HEK293 (cell line): ENCODE measurements around the gene COX19.

Source experiments
- CTCF ChIA-PET: fragments of 350-600 bp; formaldehyde crosslinking; extraction: SDS; loops from one replicate; lab custom pipeline; 2021; ENCODE audit warnings: antibody characterized with exemption; lab: Yijun Ruan, JAX
- POLR2A ChIA-PET: fragments of 300-600 bp; formaldehyde crosslinking; extraction: SDS; loops from one replicate; lab custom pipeline; 2020; ENCODE audit warnings: antibody characterized with exemption, inconsistent platforms; lab: Yijun Ruan, JAX
- H3K27ac ChIP-seq: fragments of 200-500 bp; sonication (Bioruptor generic); 2 replicates; pipeline ENCODE4 v1.5.1; 2014; ENCODE audit warnings: low read depth, low read length, control low read depth, inconsistent platforms; ENCODE audit errors: extremely low read depth
- H3K36me3 ChIP-seq, 2 experiments: fragments of 200-500 bp in 1 of 2; sonication (Bioruptor generic) in 1 of 2; 1 replicate in 1 of 2; 2 replicates in 1 of 2; pipeline ENCODE4 v1.5.1; 2014 to 2017; ENCODE audit warnings: inconsistent platforms in 2 of 2, low read length in 2 of 2; ENCODE audit not compliant: control insufficient read depth in 2 of 2, insufficient read depth in 1 of 2
- H3K4me1 ChIP-seq: fragments of 200-500 bp; sonication (Bioruptor generic); 2 replicates; pipeline ENCODE4 v1.5.1; 2014; ENCODE audit warnings: mild to moderate bottlenecking, low read length, inconsistent platforms; ENCODE audit not compliant: control insufficient read depth, insufficient read depth
- H3K4me3 ChIP-seq: 2 replicates; pipeline ENCODE4 v1.5.1; 2011; ENCODE audit warnings: low read depth, mild to moderate bottlenecking, control low read depth, low read length, moderate library complexity
- H3K9me3 ChIP-seq: fragments of 200-500 bp; sonication (Bioruptor generic); 2 replicates; pipeline ENCODE4 v1.5.1; 2014; ENCODE audit warnings: low read depth, low read length, inconsistent platforms; ENCODE audit not compliant: control insufficient read depth, insufficient read depth
- BCL6B ChIP-seq: fragments of 450-650 bp; formaldehyde crosslinking; IDR thresholded peaks from 2 replicates; pipeline ENCODE4 v1.5.1; 2017; ENCODE audit warnings: missing biosample characterization, missing genetic modification characterization
- KLF10 ChIP-seq: fragments of 450-650 bp; IDR thresholded peaks from 2 replicates; pipeline ENCODE4 v1.5.1; 2018; ENCODE audit warnings: missing biosample characterization, mild to moderate bottlenecking, missing genetic modification characterization
- KLF7 ChIP-seq: fragments of 450-650 bp; formaldehyde crosslinking; IDR thresholded peaks from 2 replicates; pipeline ENCODE4 v1.5.1; 2016; ENCODE audit warnings: missing biosample characterization, missing genetic modification characterization, borderline replicate concordance
- SALL2 ChIP-seq: fragments of 450-650 bp; formaldehyde crosslinking; IDR thresholded peaks from 2 replicates; pipeline ENCODE4 v1.5.0; 2017; ENCODE audit warnings: missing biosample characterization, mild to moderate bottlenecking, missing genetic modification characterization, borderline replicate concordance
- ZBTB11 ChIP-seq: fragments of 450-650 bp; formaldehyde crosslinking; conservative IDR thresholded peaks from 2 replicates; pipeline ENCODE4 v1.5.1; 2016; ENCODE audit warnings: low read depth, missing biosample characterization, missing genetic modification characterization
- ZBTB6 ChIP-seq: fragments of 450-650 bp; formaldehyde crosslinking; IDR thresholded peaks from 2 replicates; pipeline ENCODE4 v1.5.1; 2017; ENCODE audit warnings: missing biosample characterization, missing genetic modification characterization
- ZNF10 ChIP-seq: fragments of 450-650 bp; formaldehyde crosslinking; IDR thresholded peaks from 2 replicates; pipeline ENCODE4 v1.5.1; 2017; ENCODE audit warnings: missing biosample characterization, missing genetic modification characterization
- ZNF114 ChIP-seq: fragments of 450-650 bp; formaldehyde crosslinking; IDR thresholded peaks from 2 replicates; pipeline ENCODE4 v1.5.0; 2017; ENCODE audit warnings: missing biosample characterization, missing genetic modification characterization
- ZNF146 ChIP-seq: fragments of 450-650 bp; formaldehyde crosslinking; IDR thresholded peaks from 2 replicates; pipeline ENCODE4 v1.5.1; 2016; ENCODE audit warnings: missing biosample characterization, missing genetic modification characterization
- ZNF335 ChIP-seq: fragments of 450-650 bp; formaldehyde crosslinking; conservative IDR thresholded peaks from 2 replicates; pipeline ENCODE4 v1.5.1; 2016; ENCODE audit warnings: missing biosample characterization, missing genetic modification characterization
- ZNF433 ChIP-seq: fragments of 450-650 bp; formaldehyde crosslinking; IDR thresholded peaks from 2 replicates; pipeline ENCODE4 v1.5.1; 2016; ENCODE audit warnings: missing biosample characterization, missing genetic modification characterization, low read depth
- ZNF510 ChIP-seq: fragments of 450-650 bp; formaldehyde crosslinking; IDR thresholded peaks from 2 replicates; pipeline ENCODE4 v1.5.1; 2018; ENCODE audit warnings: mild to moderate bottlenecking, missing genetic modification characterization, missing biosample characterization; ENCODE audit not compliant: insufficient replicate concordance
- ZNF555 ChIP-seq: fragments of 450-650 bp; formaldehyde crosslinking; conservative IDR thresholded peaks from 2 replicates; pipeline ENCODE4 v1.5.1; 2017; ENCODE audit warnings: missing biosample characterization, mild to moderate bottlenecking, missing genetic modification characterization, inconsistent platforms
- ZNF596 ChIP-seq: fragments of 450-650 bp; IDR thresholded peaks from 2 replicates; pipeline ENCODE4 v1.5.0; 2018; ENCODE audit warnings: missing biosample characterization, mild to moderate bottlenecking, missing genetic modification characterization, moderate library complexity
- ZNF624 ChIP-seq: fragments of 450-650 bp; formaldehyde crosslinking; IDR thresholded peaks from 2 replicates; pipeline ENCODE4 v1.5.1; 2017; ENCODE audit warnings: missing biosample characterization, missing genetic modification characterization
- ZNF629 ChIP-seq: fragments of 450-650 bp; formaldehyde crosslinking; IDR thresholded peaks from 2 replicates; pipeline ENCODE4 v1.5.1; 2017; ENCODE audit warnings: missing biosample characterization, missing genetic modification characterization
- ZNF670 ChIP-seq: fragments of 450-650 bp; formaldehyde crosslinking; IDR thresholded peaks from 2 replicates; pipeline ENCODE4 v1.5.1; 2016; ENCODE audit warnings: missing biosample characterization, missing genetic modification characterization, low read depth
- ZNF701 ChIP-seq: fragments of 450-650 bp; formaldehyde crosslinking; IDR thresholded peaks from 2 replicates; pipeline ENCODE4 v1.5.1; 2016; ENCODE audit warnings: missing biosample characterization, missing genetic modification characterization
- ZNF785 ChIP-seq: fragments of 450-650 bp; formaldehyde crosslinking; IDR thresholded peaks from 2 replicates; pipeline ENCODE4 v1.5.1; 2016; ENCODE audit warnings: missing biosample characterization, missing genetic modification characterization
- ZXDB ChIP-seq: fragments of 450-650 bp; formaldehyde crosslinking; IDR thresholded peaks from 2 replicates; pipeline ENCODE4 v1.5.1; 2016; ENCODE audit warnings: missing biosample characterization, missing genetic modification characterization
- TF ChIP-seq, protein P1 (sequence below): fragments of 450-650 bp; formaldehyde crosslinking; IDR thresholded peaks from 2 replicates; pipeline ENCODE4 v1.5.1; 2016; ENCODE audit warnings: missing biosample characterization, missing genetic modification characterization, low read depth
- TF ChIP-seq, protein P2 (sequence below): fragments of 450-650 bp; formaldehyde crosslinking; IDR thresholded peaks from 2 replicates; pipeline ENCODE4 v1.5.1; 2016; ENCODE audit warnings: missing biosample characterization, missing genetic modification characterization

The COX19 gene

GRCh38 chr7:970744-971143, 4.6 kb downstream of the COX19 start:
- H3K27ac ChIP-seq, result no peak overlapping the region
- H3K36me3 ChIP-seq, result peaks cover 24 to 52% of the 10 kb centered on the region in 2 experiments
- ChIA-PET CTCF (interaction anchor here (0.8 kb wide), 1 partner anchor 23 kb away, joined by 3 read pairs; no protein-coding TSS in a partner anchor), POLR2A (interaction anchor here (0.7 kb wide), 1 partner anchor 425 kb away, joined by 6 read pairs; no protein-coding TSS in a partner anchor)
- TF ChIP-seq SALL2 (tag by site-specific recombination) (no peak), ZNF624 (tag by site-specific recombination) (no peak)
- no peaks in the 10 kb centered on the region for H3K9me3 ChIP-seq
- no peaks in the 10 kb centered on the region for H3K4me1 ChIP-seq
- H3K4me3 ChIP-seq, result no peak overlapping the region

DNA sequence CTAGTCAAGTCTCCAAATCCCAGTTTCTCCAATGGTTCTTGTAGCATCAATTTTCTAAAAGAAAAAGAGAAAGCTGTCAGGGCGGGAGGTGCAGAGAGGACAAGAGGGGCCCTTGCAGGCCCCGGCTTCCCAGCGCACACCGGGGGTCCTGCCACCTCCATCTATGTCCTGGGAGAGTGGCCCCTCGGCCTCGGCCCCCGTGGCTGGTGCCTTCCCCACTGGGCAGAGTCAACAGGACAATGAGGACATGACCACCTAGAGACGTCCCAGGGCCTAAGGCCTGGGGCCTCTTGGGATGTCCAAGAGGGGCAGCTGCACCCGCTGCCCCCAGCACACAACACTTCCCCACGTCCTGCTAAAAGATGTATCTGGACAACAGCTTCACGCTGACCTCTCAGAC, 5.9 kb downstream of the COX19 start:
- Histone ChIP-seq H3K36me3 (peaks cover 24 to 52% of the 10 kb centered on the region in 2 experiments), H3K4me1 (no peaks in the 10 kb centered on the region), H3K9me3 (no peaks in the 10 kb centered on the region), H3K27ac (no peak overlapping the region), H3K4me3 (no peak overlapping the region)
- POLR2A ChIA-PET, result no interaction called here
- TF ChIP-seq ZBTB6 (tag by site-specific recombination) (no peak), ZNF555 (tag by site-specific recombination) (no peak), ZNF670 (tag by site-specific recombination) (no peak), BCL6B (tag by site-specific recombination) (no peak), ZNF10 (tag by site-specific recombination) (no peak), KLF10 (tag by site-specific recombination) (no peak), ZNF146 (tag by site-specific recombination) (no peak)
- CTCF ChIA-PET, result no interaction called here

GRCh38 chr7:968205-969105, 6.9 kb downstream of the COX19 start:
- no peaks in the 10 kb centered on the region for H3K9me3 ChIP-seq
- ChIA-PET CTCF (interaction anchor here (0.6 kb wide), 1 partner anchor 15 kb away, joined by 4 read pairs; no protein-coding TSS in a partner anchor), POLR2A (no interaction called here)
- H3K4me3 ChIP-seq, result no peak overlapping the region
- no peaks in the 10 kb centered on the region for H3K4me1 ChIP-seq
- H3K36me3 ChIP-seq, result peaks cover 23 to 52% of the 10 kb centered on the region in 2 experiments
- no peak overlapping the region for H3K27ac ChIP-seq
- TF ChIP-seq, protein P1, sequence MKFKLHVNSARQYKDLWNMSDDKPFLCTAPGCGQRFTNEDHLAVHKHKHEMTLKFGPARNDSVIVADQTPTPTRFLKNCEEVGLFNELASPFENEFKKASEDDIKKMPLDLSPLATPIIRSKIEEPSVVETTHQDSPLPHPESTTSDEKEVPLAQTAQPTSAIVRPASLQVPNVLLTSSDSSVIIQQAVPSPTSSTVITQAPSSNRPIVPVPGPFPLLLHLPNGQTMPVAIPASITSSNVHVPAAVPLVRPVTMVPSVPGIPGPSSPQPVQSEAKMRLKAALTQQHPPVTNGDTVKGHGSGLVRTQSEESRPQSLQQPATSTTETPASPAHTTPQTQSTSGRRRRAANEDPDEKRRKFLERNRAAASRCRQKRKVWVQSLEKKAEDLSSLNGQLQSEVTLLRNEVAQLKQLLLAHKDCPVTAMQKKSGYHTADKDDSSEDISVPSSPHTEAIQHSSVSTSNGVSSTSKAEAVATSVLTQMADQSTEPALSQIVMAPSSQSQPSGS (tag by site-specific recombination), result no peak
- TF ChIP-seq ZNF629 (no peak), KLF7 (no peak), ZNF785 (tag by site-specific recombination) (no peak), ZXDB (tag by site-specific recombination) (no peak), ZNF596 (tag by site-specific recombination) (no peak), ZNF433 (tag by site-specific recombination) (no peak), ZNF510 (tag by site-specific recombination) (no peak), ZNF335 (tag by site-specific recombination) (no peak), ZNF701 (tag by site-specific recombination) (no peak), ZNF114 (no peak), ZBTB11 (tag by site-specific recombination) (no peak)
- TF ChIP-seq, protein P2, sequence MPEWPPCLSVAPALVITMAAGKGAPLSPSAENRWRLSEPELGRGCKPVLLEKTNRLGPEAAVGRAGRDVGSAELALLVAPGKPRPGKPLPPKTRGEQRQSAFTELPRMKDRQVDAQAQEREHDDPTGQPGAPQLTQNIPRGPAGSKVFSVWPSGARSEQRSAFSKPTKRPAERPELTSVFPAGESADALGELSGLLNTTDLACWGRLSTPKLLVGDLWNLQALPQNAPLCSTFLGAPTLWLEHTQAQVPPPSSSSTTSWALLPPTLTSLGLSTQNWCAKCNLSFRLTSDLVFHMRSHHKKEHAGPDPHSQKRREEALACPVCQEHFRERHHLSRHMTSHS, result no peak
